ENCODE results near the gene CD40. TPM values are rescaled to one million over a fixed set of nuclear protein-coding genes. Genes with fewer than 3 reads are reported as not detected.

CD40 gene
- polyA plus RNA-seq, 3 donors, result 14.4 to 26.1 (median 18.8) TPM

DNA sequence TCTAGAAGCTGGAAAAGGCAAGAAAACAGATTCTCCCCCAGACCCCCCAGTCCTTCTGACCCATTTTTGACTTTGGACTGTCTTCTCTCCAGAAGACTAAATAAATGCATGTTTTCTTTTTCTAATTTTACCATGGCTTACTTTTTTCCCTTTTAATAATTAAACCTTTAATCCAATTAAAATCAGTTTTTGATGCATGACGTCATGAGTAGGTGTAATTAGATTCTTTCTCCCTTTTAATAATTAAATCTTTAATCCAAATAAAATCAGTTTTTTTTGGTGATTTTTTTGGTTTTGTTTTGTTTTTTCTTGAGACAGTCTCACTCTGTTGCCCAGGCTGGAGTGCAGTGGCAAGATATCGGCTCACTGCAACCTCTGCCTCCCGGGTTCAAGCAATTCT, 15.2 kb upstream of the CD40 start:
- no peak for DNase-seq
- peaks cover 50 to 63% of the 10 kb centered on the region in 2 donors for H3K27me3 ChIP-seq (ENCODE audit: control insufficient read depth in 2 of 2, insufficient read depth in 2 of 2, low read length in 2 of 2)
- no peak overlapping the region for H3K9ac ChIP-seq (ENCODE audit: insufficient read depth, low read length, poor library complexity, severe bottlenecking)
- peaks cover 3% of the 10 kb centered on the region in 2 donors for H3K9me3 ChIP-seq (replicated peaks in 1 of 2; ENCODE audit: control insufficient read depth in 1 of 2, insufficient read depth in 1 of 2, low read length in 2 of 2)
- H3K4me1 Mint-ChIP-seq, result peaks cover 3% of the 10 kb centered on the region
- WGBS (ENCODE audit: insufficient coverage), result no CpG with 5 or more reads among the region's 3 CpGs
- H3K9me3 Mint-ChIP-seq, result peaks cover 0 to 16% (median 8%) of the 10 kb centered on the region in 7 donors
- H2AFZ ChIP-seq (ENCODE audit: insufficient read depth, low read depth, low read length, poor library complexity, severe bottlenecking), result no peak overlapping the region
- no peak overlapping the region for H3K4me2 ChIP-seq (replicated peaks; ENCODE audit: extremely low read depth, low read length, poor library complexity, severe bottlenecking)
- H3K27me3 Mint-ChIP-seq (ENCODE audit: low read depth in 3 of 3), result peaks cover 48 to 68% (median 59%) of the 10 kb centered on the region in 3 donors
- H3K4me3 ChIP-seq (replicated peaks in 1 of 3; ENCODE audit: low read depth in 2 of 3, low read length in 3 of 3), result no peak overlapping the region
- H3K36me3 ChIP-seq (replicated peaks in 1 of 2; ENCODE audit: control insufficient read depth in 1 of 2, insufficient read depth in 2 of 2, low read length in 2 of 2), result no peaks in the 10 kb centered on the region
- no peak overlapping the region for H3K27ac Mint-ChIP-seq
- H3K4me3 Mint-ChIP-seq, result peak overlapping the region in 1 of 2 donors; percentile 31
- H3K36me3 Mint-ChIP-seq, result no peaks in the 10 kb centered on the region
- H3K79me2 ChIP-seq (ENCODE audit: insufficient read depth, low read length), result no peaks in the 10 kb centered on the region
- H3K27ac ChIP-seq (ENCODE audit: low read depth in 1 of 2, low read length in 2 of 2), result no peak overlapping the region
- H4K20me1 ChIP-seq (ENCODE audit: insufficient read depth, low read length), result no peaks in the 10 kb centered on the region
- peaks cover 2% of the 10 kb centered on the region in 2 donors for H3K4me1 ChIP-seq (ENCODE audit: control insufficient read depth in 1 of 2, insufficient read depth in 2 of 2, low read length in 2 of 2)
- intact Hi-C loops (cut with micrococcal nuclease), result no loop called here
- TF ChIP-seq, protein P1, sequence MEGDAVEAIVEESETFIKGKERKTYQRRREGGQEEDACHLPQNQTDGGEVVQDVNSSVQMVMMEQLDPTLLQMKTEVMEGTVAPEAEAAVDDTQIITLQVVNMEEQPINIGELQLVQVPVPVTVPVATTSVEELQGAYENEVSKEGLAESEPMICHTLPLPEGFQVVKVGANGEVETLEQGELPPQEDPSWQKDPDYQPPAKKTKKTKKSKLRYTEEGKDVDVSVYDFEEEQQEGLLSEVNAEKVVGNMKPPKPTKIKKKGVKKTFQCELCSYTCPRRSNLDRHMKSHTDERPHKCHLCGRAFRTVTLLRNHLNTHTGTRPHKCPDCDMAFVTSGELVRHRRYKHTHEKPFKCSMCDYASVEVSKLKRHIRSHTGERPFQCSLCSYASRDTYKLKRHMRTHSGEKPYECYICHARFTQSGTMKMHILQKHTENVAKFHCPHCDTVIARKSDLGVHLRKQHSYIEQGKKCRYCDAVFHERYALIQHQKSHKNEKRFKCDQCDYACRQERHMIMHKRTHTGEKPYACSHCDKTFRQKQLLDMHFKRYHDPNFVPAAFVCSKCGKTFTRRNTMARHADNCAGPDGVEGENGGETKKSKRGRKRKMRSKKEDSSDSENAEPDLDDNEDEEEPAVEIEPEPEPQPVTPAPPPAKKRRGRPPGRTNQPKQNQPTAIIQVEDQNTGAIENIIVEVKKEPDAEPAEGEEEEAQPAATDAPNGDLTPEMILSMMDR (IDR thresholded peaks at IDR 0.05), result no peak

DNA sequence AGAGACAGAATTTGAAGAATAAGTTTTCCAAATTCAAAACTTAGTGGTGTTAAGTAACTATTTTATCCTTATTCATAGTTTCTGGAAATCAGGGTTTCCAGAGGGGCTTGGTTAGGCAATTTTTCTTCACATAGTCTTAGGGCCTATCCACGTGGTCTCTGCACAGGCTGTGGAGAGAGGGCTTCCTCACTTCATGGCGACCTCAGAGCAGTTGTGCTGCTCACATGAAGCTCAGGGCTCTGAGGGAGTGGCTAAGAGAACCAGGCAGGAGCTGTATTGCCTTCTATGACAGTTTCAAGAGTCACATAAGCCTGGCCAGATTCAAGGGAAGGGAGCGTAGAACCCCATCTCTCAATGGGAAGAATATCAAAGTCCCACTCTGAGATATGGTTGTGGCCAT, 13.9 kb upstream of the CD40 start:
- peaks cover 36 to 55% (median 48%) of the 10 kb centered on the region in 3 donors for H3K27me3 Mint-ChIP-seq (ENCODE audit: low read depth in 3 of 3)
- no peak overlapping the region for H3K27ac ChIP-seq (ENCODE audit: low read depth in 1 of 2, low read length in 2 of 2)
- H3K4me1 Mint-ChIP-seq, result peaks cover 14% of the 10 kb centered on the region

More for the DNA sequence above, 13.9 kb upstream of the CD40 start:
- Histone ChIP-seq H2AFZ (ENCODE audit: insufficient read depth, low read depth, low read length, poor library complexity, severe bottlenecking) (no peak overlapping the region), H3K36me3 (replicated peaks in 1 of 2; ENCODE audit: control insufficient read depth in 1 of 2, insufficient read depth in 2 of 2, low read length in 2 of 2) (no peaks in the 10 kb centered on the region), H3K27me3 (ENCODE audit: control insufficient read depth in 2 of 2, insufficient read depth in 2 of 2, low read length in 2 of 2) (peaks cover 39 to 49% of the 10 kb centered on the region in 2 donors), H3K9me3 (replicated peaks in 1 of 2; ENCODE audit: control insufficient read depth in 1 of 2, insufficient read depth in 1 of 2, low read length in 2 of 2) (peaks cover 0 to 3% of the 10 kb centered on the region in 2 donors), H3K4me1 (ENCODE audit: control insufficient read depth in 1 of 2, insufficient read depth in 2 of 2, low read length in 2 of 2) (peaks cover 12 to 16% of the 10 kb centered on the region in 2 donors), H3K79me2 (ENCODE audit: insufficient read depth, low read length) (no peaks in the 10 kb centered on the region), H3K4me2 (replicated peaks; ENCODE audit: extremely low read depth, low read length, poor library complexity, severe bottlenecking) (no peak overlapping the region), H3K4me3 (replicated peaks in 1 of 3; ENCODE audit: low read depth in 2 of 3, low read length in 3 of 3) (no peak overlapping the region), H4K20me1 (ENCODE audit: insufficient read depth, low read length) (no peaks in the 10 kb centered on the region), H3K9ac (ENCODE audit: insufficient read depth, low read length, poor library complexity, severe bottlenecking) (no peak overlapping the region)
- Mint-ChIP-seq H3K4me3 (peak overlapping the region in 1 of 2 donors; percentile 56), H3K36me3 (no peaks in the 10 kb centered on the region), H3K27ac (no peak overlapping the region), H3K9me3 (peaks cover 0 to 16% (median 8%) of the 10 kb centered on the region in 7 donors)
- 87% methylated on average over 3 of the region's 3 CpGs for WGBS (ENCODE audit: insufficient coverage)
- TF ChIP-seq, protein P1 (IDR thresholded peaks at IDR 0.05), result no peak
- intact Hi-C loops (cut with micrococcal nuclease), result no loop called here
- DNase-seq, result no peak

All from CD14-positive monocyte (primary cell).